ENCODE data around the gene SETD3. TPM values are rescaled to one million over a fixed set of nuclear protein-coding genes. Genes with fewer than 3 reads are reported as not detected.

Gene SETD3
- total and polyA plus RNA-seq, 4 donors: 36.4 to 60.9 (median 49.7) TPM

GRCh38 chr14:99410019-99410418 is 70.6 kb downstream of the SETD3 start:
- Histone ChIP-seq H3K9ac (ENCODE audit: insufficient read depth in 1 of 2, low read length in 2 of 2) (no peak overlapping the region), H3K4me1 (ENCODE audit: control insufficient read depth in 5 of 5, insufficient read depth in 5 of 5, low read length in 5 of 5) (peaks cover 0 to 8% (median 0%) of the 10 kb centered on the region in 5 donors), H3K9me3 (ENCODE audit: control insufficient read depth in 4 of 4, insufficient read depth in 3 of 4, low read length in 3 of 4) (peaks cover 0 to 2% (median 0%) of the 10 kb centered on the region in 4 donors), H3K27me3 (ENCODE audit: control insufficient read depth in 3 of 3, insufficient read depth in 3 of 3, low read length in 2 of 3) (no peaks in the 10 kb centered on the region), H3K27ac (ENCODE audit: low read depth in 1 of 2, low read length in 1 of 2) (no peak overlapping the region), H3K4me3 (no peak overlapping the region), H3K36me3 (ENCODE audit: control insufficient read depth in 4 of 4, insufficient read depth in 4 of 4, low read length in 4 of 4) (peaks cover 11 to 20% (median 17%) of the 10 kb centered on the region in 4 donors)
- no peak for DNase-seq
- ATAC-seq (ENCODE audit: insufficient read depth, low FRiP score): no peak
- TF ChIP-seq CTCF (IDR thresholded peaks at IDR 0.05; ENCODE audit: control extremely low read depth, extremely low read depth): no peak
- 95 to 96% methylated on average over 10 of the region's 10 CpGs for WGBS, 2 donors

- TF ChIP-seq CTCF (IDR thresholded peaks at IDR 0.05; ENCODE audit: control extremely low read depth, extremely low read depth): no peak
- Histone ChIP-seq H3K4me3 (no peak overlapping the region), H3K27ac (ENCODE audit: low read depth in 1 of 2, low read length in 1 of 2) (peak overlapping the region in 1 of 2 donors; percentile 85), H3K27me3 (ENCODE audit: control insufficient read depth in 3 of 3, insufficient read depth in 3 of 3, low read length in 2 of 3) (no peaks in the 10 kb centered on the region), H3K36me3 (ENCODE audit: control insufficient read depth in 4 of 4, insufficient read depth in 4 of 4, low read length in 4 of 4) (peaks cover 17 to 20% (median 19%) of the 10 kb centered on the region in 4 donors), H3K9ac (ENCODE audit: insufficient read depth in 1 of 2, low read length in 2 of 2) (no peak overlapping the region), H3K9me3 (ENCODE audit: control insufficient read depth in 4 of 4, insufficient read depth in 3 of 4, low read length in 3 of 4) (peaks cover 0 to 2% (median 0%) of the 10 kb centered on the region in 4 donors), H3K4me1 (ENCODE audit: control insufficient read depth in 5 of 5, insufficient read depth in 5 of 5, low read length in 5 of 5) (peaks cover 0 to 8% (median 0%) of the 10 kb centered on the region in 5 donors)
- ATAC-seq (ENCODE audit: insufficient read depth, low FRiP score) (no peak), DNase-seq (no peak)
- WGBS, 2 donors: 74% methylated on average over 7 of the region's 7 CpGs
These were observed 71.7 kb downstream of the SETD3 start for GRCh38 chr14:99408971-99409289.

GRCh38 chr14:99408286-99408970 is 72.2 kb downstream of the SETD3 start:
- H3K36me3 ChIP-seq (ENCODE audit: control insufficient read depth in 4 of 4, insufficient read depth in 4 of 4, low read length in 4 of 4): peaks cover 14 to 20% (median 17%) of the 10 kb centered on the region in 4 donors
- H3K27ac ChIP-seq (ENCODE audit: low read depth in 1 of 2, low read length in 1 of 2): peak overlapping the region in 1 of 2 donors; percentile 85
- H3K9ac ChIP-seq (ENCODE audit: insufficient read depth in 1 of 2, low read length in 2 of 2): no peak overlapping the region

More at GRCh38 chr14:99408286-99408970, 72.2 kb downstream of the SETD3 start:
- peaks cover 0 to 8% (median 0%) of the 10 kb centered on the region in 5 donors for H3K4me1 ChIP-seq (ENCODE audit: control insufficient read depth in 5 of 5, insufficient read depth in 5 of 5, low read length in 5 of 5)
- ATAC-seq (ENCODE audit: insufficient read depth, low FRiP score) (peak; percentile 76), DNase-seq (no peak)
- H3K27me3 ChIP-seq (ENCODE audit: control insufficient read depth in 3 of 3, insufficient read depth in 3 of 3, low read length in 2 of 3): no peaks in the 10 kb centered on the region
- WGBS, 2 donors: 66 to 84% methylated on average over 8 of the region's 8 CpGs
- no peak overlapping the region for H3K4me3 ChIP-seq
- peaks cover 0 to 2% (median 0%) of the 10 kb centered on the region in 4 donors for H3K9me3 ChIP-seq (ENCODE audit: control insufficient read depth in 4 of 4, insufficient read depth in 3 of 4, low read length in 3 of 4)
- no peak for TF ChIP-seq CTCF (IDR thresholded peaks at IDR 0.05; ENCODE audit: control extremely low read depth, extremely low read depth)

All from lung (tissue), 12 donors.